GM23338 (cell line): ENCODE results near the gene FAM98C.

Source experiments
- EZH2 ChIP-seq: fragments of 200-600 bp; sonication (generic); IDR thresholded peaks from one replicate; pipeline ENCODE4 v1.8.0; 2017; ENCODE audit warnings: antibody characterized with exemption, mild to moderate bottlenecking, low read depth; ENCODE audit not compliant: unreplicated experiment
- EZH2phosphoT487 ChIP-seq: fragments of 200-600 bp; sonication (generic); IDR thresholded peaks from one replicate; pipeline ENCODE4 v1.8.1; 2018; ENCODE audit warnings: antibody characterized with exemption; ENCODE audit not compliant: unreplicated experiment
- NANOG ChIP-seq: IDR thresholded peaks from 2 replicates; pipeline ENCODE4 v1.6.1; 2016; ENCODE audit warnings: antibody characterized with exemption, borderline replicate concordance
- POLR2AphosphoS5 ChIP-seq: IDR thresholded peaks from 2 replicates; pipeline ENCODE4 v1.6.1; 2016; ENCODE audit warnings: antibody characterized with exemption, low read depth
- TF ChIP-seq, protein P1 (sequence below), 2 experiments: fragments of 200-600 bp in 1 of 2; sonication (generic) in 1 of 2; conservative IDR thresholded peaks; 2 replicates each; pipeline versions ENCODE4 v1.5.1 to v1.6.1; 2016 to 2017; ENCODE audit warnings: antibody characterized with exemption in 2 of 2, low read depth in 2 of 2, mild to moderate bottlenecking in 2 of 2, moderate library complexity in 1 of 2
- TF ChIP-seq, protein P2 (sequence below): IDR thresholded peaks from one replicate; pipeline ENCODE4 v1.6.1; 2018; ENCODE audit warnings: antibody characterized with exemption; ENCODE audit not compliant: unreplicated experiment

DNA sequence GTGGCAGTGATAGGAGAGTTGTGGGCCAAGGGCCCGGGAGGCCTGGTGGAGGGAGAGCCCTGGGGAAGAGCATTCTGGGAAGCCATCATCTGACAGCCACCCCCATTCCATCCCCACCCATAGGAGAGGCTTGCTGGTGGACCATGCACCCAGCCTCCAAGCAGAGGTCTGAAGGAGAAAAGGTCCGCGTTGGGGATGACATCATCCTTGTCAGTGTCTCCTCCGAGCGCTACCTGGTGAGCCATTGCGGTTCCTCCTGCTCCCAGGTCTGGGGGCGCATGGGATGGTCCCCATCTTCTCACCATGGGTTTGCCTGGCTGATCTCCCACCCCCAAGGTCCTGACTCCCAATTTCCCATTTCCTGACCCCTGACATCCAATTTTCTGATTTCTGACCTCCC lies 41.1 kb downstream of the FAM98C start:
- TF ChIP-seq POLR2AphosphoS5 (no peak), NANOG (no peak), EZH2 (no peak), EZH2phosphoT487 (no peak)
- TF ChIP-seq, protein P1, sequence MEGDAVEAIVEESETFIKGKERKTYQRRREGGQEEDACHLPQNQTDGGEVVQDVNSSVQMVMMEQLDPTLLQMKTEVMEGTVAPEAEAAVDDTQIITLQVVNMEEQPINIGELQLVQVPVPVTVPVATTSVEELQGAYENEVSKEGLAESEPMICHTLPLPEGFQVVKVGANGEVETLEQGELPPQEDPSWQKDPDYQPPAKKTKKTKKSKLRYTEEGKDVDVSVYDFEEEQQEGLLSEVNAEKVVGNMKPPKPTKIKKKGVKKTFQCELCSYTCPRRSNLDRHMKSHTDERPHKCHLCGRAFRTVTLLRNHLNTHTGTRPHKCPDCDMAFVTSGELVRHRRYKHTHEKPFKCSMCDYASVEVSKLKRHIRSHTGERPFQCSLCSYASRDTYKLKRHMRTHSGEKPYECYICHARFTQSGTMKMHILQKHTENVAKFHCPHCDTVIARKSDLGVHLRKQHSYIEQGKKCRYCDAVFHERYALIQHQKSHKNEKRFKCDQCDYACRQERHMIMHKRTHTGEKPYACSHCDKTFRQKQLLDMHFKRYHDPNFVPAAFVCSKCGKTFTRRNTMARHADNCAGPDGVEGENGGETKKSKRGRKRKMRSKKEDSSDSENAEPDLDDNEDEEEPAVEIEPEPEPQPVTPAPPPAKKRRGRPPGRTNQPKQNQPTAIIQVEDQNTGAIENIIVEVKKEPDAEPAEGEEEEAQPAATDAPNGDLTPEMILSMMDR (conservative IDR thresholded peaks at IDR 0.05; ENCODE audit: low read depth in 2 of 2) = no peak
- TF ChIP-seq, protein P2, sequence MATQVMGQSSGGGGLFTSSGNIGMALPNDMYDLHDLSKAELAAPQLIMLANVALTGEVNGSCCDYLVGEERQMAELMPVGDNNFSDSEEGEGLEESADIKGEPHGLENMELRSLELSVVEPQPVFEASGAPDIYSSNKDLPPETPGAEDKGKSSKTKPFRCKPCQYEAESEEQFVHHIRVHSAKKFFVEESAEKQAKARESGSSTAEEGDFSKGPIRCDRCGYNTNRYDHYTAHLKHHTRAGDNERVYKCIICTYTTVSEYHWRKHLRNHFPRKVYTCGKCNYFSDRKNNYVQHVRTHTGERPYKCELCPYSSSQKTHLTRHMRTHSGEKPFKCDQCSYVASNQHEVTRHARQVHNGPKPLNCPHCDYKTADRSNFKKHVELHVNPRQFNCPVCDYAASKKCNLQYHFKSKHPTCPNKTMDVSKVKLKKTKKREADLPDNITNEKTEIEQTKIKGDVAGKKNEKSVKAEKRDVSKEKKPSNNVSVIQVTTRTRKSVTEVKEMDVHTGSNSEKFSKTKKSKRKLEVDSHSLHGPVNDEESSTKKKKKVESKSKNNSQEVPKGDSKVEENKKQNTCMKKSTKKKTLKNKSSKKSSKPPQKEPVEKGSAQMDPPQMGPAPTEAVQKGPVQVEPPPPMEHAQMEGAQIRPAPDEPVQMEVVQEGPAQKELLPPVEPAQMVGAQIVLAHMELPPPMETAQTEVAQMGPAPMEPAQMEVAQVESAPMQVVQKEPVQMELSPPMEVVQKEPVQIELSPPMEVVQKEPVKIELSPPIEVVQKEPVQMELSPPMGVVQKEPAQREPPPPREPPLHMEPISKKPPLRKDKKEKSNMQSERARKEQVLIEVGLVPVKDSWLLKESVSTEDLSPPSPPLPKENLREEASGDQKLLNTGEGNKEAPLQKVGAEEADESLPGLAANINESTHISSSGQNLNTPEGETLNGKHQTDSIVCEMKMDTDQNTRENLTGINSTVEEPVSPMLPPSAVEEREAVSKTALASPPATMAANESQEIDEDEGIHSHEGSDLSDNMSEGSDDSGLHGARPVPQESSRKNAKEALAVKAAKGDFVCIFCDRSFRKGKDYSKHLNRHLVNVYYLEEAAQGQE = no peak
